ENCODE measurements around the gene GNA14. TPM values are rescaled to one million over a fixed set of nuclear protein-coding genes. Genes with fewer than 3 reads are reported as not detected.

The GNA14 gene
- total and polyA plus RNA-seq, 4 donors = 1.0 to 13.6 (median 4.1) TPM

GRCh38 chr9:77433675-77434445 is 214.3 kb downstream of the GNA14 start:
- H3K27me3 ChIP-seq (ENCODE audit: control insufficient read depth in 1 of 2, insufficient read depth in 2 of 2, low read length in 1 of 2) = no peaks in the 10 kb centered on the region
- no peaks in the 10 kb centered on the region for H3K4me1 ChIP-seq (ENCODE audit: control insufficient read depth in 1 of 2, insufficient read depth in 2 of 2, low read length in 2 of 2)
- WGBS, 2 donors = 70 to 73% methylated on average over 21 of the region's 21 CpGs
- no peaks in the 10 kb centered on the region for H3K36me3 ChIP-seq (ENCODE audit: control insufficient read depth in 1 of 2, insufficient read depth in 2 of 2, low read length in 1 of 2)
- intact Hi-C loops (cut with DNase I) = no loop called here
- DNase-seq (peak in 1 of 2 donors; percentile 62), ATAC-seq (ENCODE audit: low FRiP score) (peak; percentile 83)
- H3K9me3 ChIP-seq (ENCODE audit: control insufficient read depth, low read length) = no peaks in the 10 kb centered on the region
- H3K4me3 ChIP-seq (ENCODE audit: low read length in 2 of 2) = no peak overlapping the region
- H3K27ac ChIP-seq (ENCODE audit: low read depth in 1 of 2, low read length in 2 of 2) = no peak overlapping the region

GRCh38 chr9:77432053-77432452 is 216.1 kb downstream of the GNA14 start:
- intact Hi-C loops (cut with DNase I) = no loop called here

DNA sequence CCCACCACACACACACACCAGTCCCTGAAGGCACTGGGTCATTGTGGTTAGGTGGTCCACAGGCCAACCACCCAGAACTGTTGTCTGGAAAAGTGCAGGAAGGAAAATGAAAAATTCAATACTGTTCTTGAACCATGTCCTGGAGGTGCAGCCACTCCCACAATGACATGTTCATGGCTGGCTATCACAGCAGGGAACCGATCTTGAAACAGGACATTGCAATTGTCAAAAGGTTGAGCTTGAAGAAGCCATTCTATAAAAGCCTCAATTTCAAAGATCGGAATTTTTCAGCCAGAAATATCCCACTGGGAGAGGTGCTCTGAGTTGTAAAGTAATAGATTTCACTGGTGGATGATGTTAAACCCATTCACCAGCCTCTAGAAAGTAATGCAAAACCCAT is 218.2 kb downstream of the GNA14 start:
- no peak overlapping the region for H3K4me3 ChIP-seq (ENCODE audit: low read length in 2 of 2)
- no peak for DNase-seq
- H3K27ac ChIP-seq (ENCODE audit: low read depth in 1 of 2, low read length in 2 of 2) = no peak overlapping the region
- 38 to 46% methylated on average over 2 of the region's 2 CpGs for WGBS, 2 donors
- no peaks in the 10 kb centered on the region for H3K4me1 ChIP-seq (ENCODE audit: control insufficient read depth in 1 of 2, insufficient read depth in 2 of 2, low read length in 2 of 2)
- H3K9me3 ChIP-seq (ENCODE audit: control insufficient read depth, low read length) = no peaks in the 10 kb centered on the region
- H3K27me3 ChIP-seq (ENCODE audit: control insufficient read depth in 1 of 2, insufficient read depth in 2 of 2, low read length in 1 of 2) = no peaks in the 10 kb centered on the region
- intact Hi-C loops (cut with DNase I) = no loop called here
- H3K36me3 ChIP-seq (ENCODE audit: control insufficient read depth in 1 of 2, insufficient read depth in 2 of 2, low read length in 1 of 2) = no peaks in the 10 kb centered on the region
- ATAC-seq (ENCODE audit: low FRiP score) = no peak

More at GRCh38 chr9:77432053-77432452, 216.1 kb downstream of the GNA14 start:
- Histone ChIP-seq H3K9me3 (ENCODE audit: control insufficient read depth, low read length) (no peaks in the 10 kb centered on the region), H3K27me3 (ENCODE audit: control insufficient read depth in 1 of 2, insufficient read depth in 2 of 2, low read length in 1 of 2) (no peaks in the 10 kb centered on the region), H3K4me1 (ENCODE audit: control insufficient read depth in 1 of 2, insufficient read depth in 2 of 2, low read length in 2 of 2) (no peaks in the 10 kb centered on the region), H3K36me3 (ENCODE audit: control insufficient read depth in 1 of 2, insufficient read depth in 2 of 2, low read length in 1 of 2) (no peaks in the 10 kb centered on the region), H3K27ac (ENCODE audit: low read depth in 1 of 2, low read length in 2 of 2) (no peak overlapping the region), H3K4me3 (ENCODE audit: low read length in 2 of 2) (no peak overlapping the region)
- ATAC-seq (ENCODE audit: low FRiP score) (no peak), DNase-seq (no peak)
- 90 to 97% methylated on average over 6 of the region's 6 CpGs for WGBS, 2 donors

DNA sequence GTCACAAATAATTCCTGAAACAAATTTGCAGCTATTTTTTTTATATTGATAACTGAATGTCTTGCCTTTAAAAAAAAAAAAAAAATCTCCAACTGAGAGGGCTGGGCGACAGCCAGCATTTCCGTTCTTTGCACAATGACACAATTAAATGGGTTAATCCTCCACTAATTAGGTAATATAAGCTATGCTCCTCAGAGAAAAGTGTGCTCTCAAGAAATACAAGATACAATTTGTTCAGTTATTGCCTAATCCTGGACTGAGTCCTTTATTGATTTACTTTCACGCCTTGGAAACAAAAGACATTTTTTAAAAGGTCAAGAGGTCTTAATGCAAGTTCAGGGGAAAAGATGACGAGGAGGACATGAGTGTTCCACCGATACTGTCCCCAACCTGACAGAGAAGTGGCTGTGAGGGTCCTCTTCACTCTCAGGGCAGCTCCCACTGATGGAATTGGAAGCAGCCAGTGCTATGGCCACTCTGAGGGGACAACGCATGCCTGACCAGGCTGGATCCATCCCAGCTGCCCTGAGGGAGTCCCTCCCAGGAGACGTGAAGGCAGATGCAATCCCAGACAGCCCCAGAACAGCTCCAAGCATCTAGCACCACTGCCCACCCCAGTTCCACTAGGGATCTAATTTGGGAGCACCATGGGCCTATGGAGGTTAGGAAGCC is 220.7 kb downstream of the GNA14 start:
- Histone ChIP-seq H3K27me3 (ENCODE audit: control insufficient read depth in 1 of 2, insufficient read depth in 2 of 2, low read length in 1 of 2) (no peaks in the 10 kb centered on the region), H3K27ac (ENCODE audit: low read depth in 1 of 2, low read length in 2 of 2) (no peak overlapping the region), H3K36me3 (ENCODE audit: control insufficient read depth in 1 of 2, insufficient read depth in 2 of 2, low read length in 1 of 2) (peaks cover 0 to 1% of the 10 kb centered on the region in 2 donors), H3K9me3 (ENCODE audit: control insufficient read depth, low read length) (no peaks in the 10 kb centered on the region), H3K4me1 (ENCODE audit: control insufficient read depth in 1 of 2, insufficient read depth in 2 of 2, low read length in 2 of 2) (no peaks in the 10 kb centered on the region), H3K4me3 (ENCODE audit: low read length in 2 of 2) (no peak overlapping the region)
- 82 to 84% methylated on average over 7 of the region's 7 CpGs for WGBS, 2 donors
- no peak for DNase-seq
- intact Hi-C loops (cut with DNase I) = no loop called here
- no peak for ATAC-seq (ENCODE audit: low FRiP score)

DNA sequence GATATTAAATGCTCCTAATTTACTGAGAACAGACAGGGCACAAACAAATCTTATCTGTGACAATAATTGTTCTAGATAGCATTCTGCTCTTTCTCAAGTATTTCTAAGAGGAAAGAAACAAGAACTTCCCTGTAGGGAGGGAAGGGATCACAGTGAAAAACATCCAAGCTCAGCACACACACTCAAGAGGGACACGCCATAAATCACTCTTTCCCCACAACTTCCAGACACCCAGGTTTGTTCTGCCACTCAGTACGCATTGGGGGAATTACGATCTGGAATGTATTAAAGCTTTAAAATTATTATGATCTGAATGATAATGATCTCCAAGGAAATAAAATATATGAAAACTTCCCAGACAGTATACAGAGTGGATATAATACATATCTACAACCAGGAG is 221.4 kb downstream of the GNA14 start:
- H3K4me3 ChIP-seq (ENCODE audit: low read length in 2 of 2) = no peak overlapping the region
- DNase-seq (no peak), ATAC-seq (ENCODE audit: low FRiP score) (no peak)
- no peak overlapping the region for H3K27ac ChIP-seq (ENCODE audit: low read depth in 1 of 2, low read length in 2 of 2)
- H3K27me3 ChIP-seq (ENCODE audit: control insufficient read depth in 1 of 2, insufficient read depth in 2 of 2, low read length in 1 of 2) = no peaks in the 10 kb centered on the region
- H3K9me3 ChIP-seq (ENCODE audit: control insufficient read depth, low read length) = no peaks in the 10 kb centered on the region
- intact Hi-C loops (cut with DNase I) = no loop called here
- peaks cover 0 to 1% of the 10 kb centered on the region in 2 donors for H3K36me3 ChIP-seq (ENCODE audit: control insufficient read depth in 1 of 2, insufficient read depth in 2 of 2, low read length in 1 of 2)
- WGBS, 2 donors = 53 to 71% methylated on average over 3 of the region's 3 CpGs
- no peaks in the 10 kb centered on the region for H3K4me1 ChIP-seq (ENCODE audit: control insufficient read depth in 1 of 2, insufficient read depth in 2 of 2, low read length in 2 of 2)

- no peaks in the 10 kb centered on the region for H3K9me3 ChIP-seq (ENCODE audit: control insufficient read depth, low read length)
- WGBS, 2 donors = 80 to 88% methylated on average over 2 of the region's 2 CpGs
- DNase-seq (no peak), ATAC-seq (ENCODE audit: low FRiP score) (no peak)
- no peak overlapping the region for H3K27ac ChIP-seq (ENCODE audit: low read depth in 1 of 2, low read length in 2 of 2)
- peaks cover 0 to 1% of the 10 kb centered on the region in 2 donors for H3K36me3 ChIP-seq (ENCODE audit: control insufficient read depth in 1 of 2, insufficient read depth in 2 of 2, low read length in 1 of 2)
- H3K27me3 ChIP-seq (ENCODE audit: control insufficient read depth in 1 of 2, insufficient read depth in 2 of 2, low read length in 1 of 2) = no peaks in the 10 kb centered on the region
- no peak overlapping the region for H3K4me3 ChIP-seq (ENCODE audit: low read length in 2 of 2)
- H3K4me1 ChIP-seq (ENCODE audit: control insufficient read depth in 1 of 2, insufficient read depth in 2 of 2, low read length in 2 of 2) = no peaks in the 10 kb centered on the region
- intact Hi-C loops (cut with DNase I) = no loop called here
Measured at GRCh38 chr9:77424993-77425392, 223.1 kb downstream of the GNA14 start.

- Histone ChIP-seq H3K36me3 (ENCODE audit: control insufficient read depth in 1 of 2, insufficient read depth in 2 of 2, low read length in 1 of 2) (peaks cover 0 to 1% of the 10 kb centered on the region in 2 donors), H3K9me3 (ENCODE audit: control insufficient read depth, low read length) (no peaks in the 10 kb centered on the region), H3K4me1 (ENCODE audit: control insufficient read depth in 1 of 2, insufficient read depth in 2 of 2, low read length in 2 of 2) (no peaks in the 10 kb centered on the region), H3K27me3 (ENCODE audit: control insufficient read depth in 1 of 2, insufficient read depth in 2 of 2, low read length in 1 of 2) (no peaks in the 10 kb centered on the region), H3K4me3 (ENCODE audit: low read length in 2 of 2) (no peak overlapping the region), H3K27ac (ENCODE audit: low read depth in 1 of 2, low read length in 2 of 2) (no peak overlapping the region)
- 90 to 95% methylated on average over 3 of the region's 3 CpGs for WGBS, 2 donors
- ATAC-seq (ENCODE audit: low FRiP score) (no peak), DNase-seq (no peak)
- intact Hi-C loops (cut with DNase I) = no loop called here
Measured at GRCh38 chr9:77423841-77424240, 224.3 kb downstream of the GNA14 start.

DNA sequence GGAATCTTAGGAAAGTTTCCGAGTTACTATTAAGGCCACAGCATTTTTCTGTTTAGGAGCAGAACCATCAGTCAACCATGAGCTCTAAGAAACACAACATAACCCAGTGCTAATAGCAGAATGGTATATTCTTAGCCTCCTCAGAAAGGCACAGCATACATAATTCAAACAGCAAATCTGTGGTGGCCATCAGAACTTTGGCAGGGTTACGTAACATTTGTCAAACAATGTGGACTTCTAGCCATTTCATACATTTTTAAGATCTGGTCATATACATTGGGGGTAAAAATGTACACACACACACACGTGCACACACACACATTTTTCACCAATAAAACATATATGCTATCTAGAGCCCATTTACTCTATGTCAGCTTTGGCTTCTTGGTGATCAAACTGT is 225.2 kb downstream of the GNA14 start:
- Histone ChIP-seq H3K27ac (ENCODE audit: low read depth in 1 of 2, low read length in 2 of 2) (no peak overlapping the region), H3K27me3 (ENCODE audit: control insufficient read depth in 1 of 2, insufficient read depth in 2 of 2, low read length in 1 of 2) (no peaks in the 10 kb centered on the region), H3K9me3 (ENCODE audit: control insufficient read depth, low read length) (no peaks in the 10 kb centered on the region), H3K4me3 (ENCODE audit: low read length in 2 of 2) (no peak overlapping the region), H3K4me1 (ENCODE audit: control insufficient read depth in 1 of 2, insufficient read depth in 2 of 2, low read length in 2 of 2) (no peaks in the 10 kb centered on the region), H3K36me3 (ENCODE audit: control insufficient read depth in 1 of 2, insufficient read depth in 2 of 2, low read length in 1 of 2) (peaks cover 0 to 1% of the 10 kb centered on the region in 2 donors)
- ATAC-seq (ENCODE audit: low FRiP score) (no peak), DNase-seq (no peak)
- intact Hi-C loops (cut with DNase I) = no loop called here
- 82 to 89% methylated on average over 3 of the region's 3 CpGs for WGBS, 2 donors
